ENCODE results near the gene SLC25A12. TPM values are rescaled to one million over a fixed set of nuclear protein-coding genes. Genes with fewer than 3 reads are reported as not detected.

Gene SLC25A12
- total RNA-seq, 1 experiment from 2014 or later, result 28.8 TPM

DNA sequence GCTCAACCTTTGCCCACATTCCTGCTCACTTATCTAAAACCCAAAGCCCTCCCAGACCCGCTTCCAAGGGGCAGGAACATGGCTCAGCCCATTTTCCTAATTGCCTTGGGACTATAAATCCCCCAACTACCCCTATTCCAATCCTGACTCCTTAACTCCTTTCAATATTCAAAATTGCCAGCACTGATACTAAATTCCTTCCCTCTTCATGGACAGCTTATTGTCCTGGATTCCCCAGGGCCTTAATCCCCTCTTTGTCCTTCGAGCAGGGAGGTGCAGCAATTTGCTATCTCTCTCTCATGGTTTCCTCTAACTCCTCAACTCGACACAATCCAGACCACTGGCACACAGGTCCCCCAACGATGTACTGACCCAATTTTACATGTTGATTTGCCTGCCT lies 99.1 kb downstream of the SLC25A12 start:
- no TSS peak for BruUV-seq (replicated peaks)
- H4K20me1 ChIP-seq (ENCODE audit: insufficient read depth), result no peaks in the 10 kb centered on the region
- intact Hi-C loops (cut with micrococcal nuclease; ENCODE audit: unreplicated experiment), result loop anchor here (5.0 kb wide), 1 partner anchor 93 kb away; no protein-coding TSS in a partner anchor
- no peak for DNase-seq
- no peaks in the 10 kb centered on the region for H3K79me2 ChIP-seq (ENCODE audit: low read depth)
- no peak overlapping the region for H2AFZ ChIP-seq
- H3K9me3 ChIP-seq (ENCODE audit: insufficient read depth, low read depth), result no peaks in the 10 kb centered on the region
- H3K27me3 ChIP-seq (ENCODE audit: insufficient read depth, low read depth), result no peaks in the 10 kb centered on the region
- H3K4me1 ChIP-seq (replicated peaks; ENCODE audit: insufficient read depth), result peaks cover 20% of the 10 kb centered on the region
- no peaks in the 10 kb centered on the region for H3F3A ChIP-seq (ENCODE audit: insufficient read depth, low read depth)
- TF ChIP-seq, protein P1, sequence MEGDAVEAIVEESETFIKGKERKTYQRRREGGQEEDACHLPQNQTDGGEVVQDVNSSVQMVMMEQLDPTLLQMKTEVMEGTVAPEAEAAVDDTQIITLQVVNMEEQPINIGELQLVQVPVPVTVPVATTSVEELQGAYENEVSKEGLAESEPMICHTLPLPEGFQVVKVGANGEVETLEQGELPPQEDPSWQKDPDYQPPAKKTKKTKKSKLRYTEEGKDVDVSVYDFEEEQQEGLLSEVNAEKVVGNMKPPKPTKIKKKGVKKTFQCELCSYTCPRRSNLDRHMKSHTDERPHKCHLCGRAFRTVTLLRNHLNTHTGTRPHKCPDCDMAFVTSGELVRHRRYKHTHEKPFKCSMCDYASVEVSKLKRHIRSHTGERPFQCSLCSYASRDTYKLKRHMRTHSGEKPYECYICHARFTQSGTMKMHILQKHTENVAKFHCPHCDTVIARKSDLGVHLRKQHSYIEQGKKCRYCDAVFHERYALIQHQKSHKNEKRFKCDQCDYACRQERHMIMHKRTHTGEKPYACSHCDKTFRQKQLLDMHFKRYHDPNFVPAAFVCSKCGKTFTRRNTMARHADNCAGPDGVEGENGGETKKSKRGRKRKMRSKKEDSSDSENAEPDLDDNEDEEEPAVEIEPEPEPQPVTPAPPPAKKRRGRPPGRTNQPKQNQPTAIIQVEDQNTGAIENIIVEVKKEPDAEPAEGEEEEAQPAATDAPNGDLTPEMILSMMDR (conservative IDR thresholded peaks at IDR 0.05), result no peak
- TF ChIP-seq EZH2 (IDR thresholded peaks at IDR 0.05; ENCODE audit: low read depth), result no peak
- H3K4me2 ChIP-seq, result no peak overlapping the region
- peaks cover 10% of the 10 kb centered on the region; the same call in 1 of the 2 replicates for H3K36me3 ChIP-seq (ENCODE audit: low read depth)
- POLR2A ChIA-PET (ENCODE audit: unreplicated experiment), result no interaction called here
- no peak overlapping the region for H3K27ac ChIP-seq
- no peaks in the 10 kb centered on the region for H3K9me2 ChIP-seq (ENCODE audit: insufficient read depth)
- CTCF ChIA-PET, result no interaction called here
- no peak overlapping the region for H3K4me3 ChIP-seq

DNA sequence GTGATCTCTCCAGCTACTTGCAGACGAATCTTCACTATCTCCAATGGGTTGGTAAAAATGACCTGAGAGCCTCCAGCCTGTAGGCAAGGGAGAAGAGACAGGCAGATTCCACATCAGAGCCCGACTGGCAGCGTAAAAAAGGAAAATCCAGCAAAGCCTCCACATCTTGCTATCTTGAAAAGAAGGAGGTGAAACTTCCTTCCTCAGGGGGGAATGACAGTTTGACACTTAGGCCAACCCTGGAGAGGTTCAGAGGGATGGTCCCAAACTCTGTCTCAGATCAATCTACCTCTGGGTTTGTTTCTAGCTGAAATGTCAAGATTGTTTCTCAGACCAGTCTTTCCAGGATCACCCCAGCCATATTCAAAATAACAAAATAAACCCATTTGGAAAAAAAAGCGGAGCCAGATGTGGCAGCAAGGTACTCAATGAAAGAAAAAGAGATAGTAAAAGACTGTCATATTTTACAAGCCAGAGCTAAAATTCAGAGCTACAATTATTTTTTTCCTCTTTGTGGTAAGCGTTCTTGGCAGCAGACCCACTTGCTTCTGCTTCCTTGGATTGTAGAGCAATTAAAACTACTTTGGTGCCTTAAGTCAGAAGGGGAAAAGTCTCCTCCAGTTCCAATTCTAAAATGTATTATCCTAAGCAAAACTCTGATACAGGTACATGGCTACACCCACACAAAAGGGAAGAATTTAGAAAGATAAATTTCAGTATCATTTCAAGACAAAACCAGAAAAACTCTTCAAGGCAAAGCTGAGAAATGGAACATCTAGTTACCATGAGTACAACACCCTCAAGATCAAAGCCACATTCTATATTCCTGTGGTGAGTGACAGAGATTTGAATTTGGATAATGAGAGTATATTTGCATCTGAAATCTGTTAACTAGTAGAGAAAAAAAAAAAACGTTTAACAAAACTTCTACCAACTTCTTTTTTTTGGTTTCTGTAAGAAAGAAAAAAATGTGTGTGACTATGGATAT lies 100.1 kb downstream of the SLC25A12 start:
- POLR2A ChIA-PET (ENCODE audit: unreplicated experiment), result interaction anchor here (0.7 kb wide), 2 partner anchors 21 to 52 kb away, joined by 3 to 4 read pairs; no protein-coding TSS in a partner anchor

DNA sequence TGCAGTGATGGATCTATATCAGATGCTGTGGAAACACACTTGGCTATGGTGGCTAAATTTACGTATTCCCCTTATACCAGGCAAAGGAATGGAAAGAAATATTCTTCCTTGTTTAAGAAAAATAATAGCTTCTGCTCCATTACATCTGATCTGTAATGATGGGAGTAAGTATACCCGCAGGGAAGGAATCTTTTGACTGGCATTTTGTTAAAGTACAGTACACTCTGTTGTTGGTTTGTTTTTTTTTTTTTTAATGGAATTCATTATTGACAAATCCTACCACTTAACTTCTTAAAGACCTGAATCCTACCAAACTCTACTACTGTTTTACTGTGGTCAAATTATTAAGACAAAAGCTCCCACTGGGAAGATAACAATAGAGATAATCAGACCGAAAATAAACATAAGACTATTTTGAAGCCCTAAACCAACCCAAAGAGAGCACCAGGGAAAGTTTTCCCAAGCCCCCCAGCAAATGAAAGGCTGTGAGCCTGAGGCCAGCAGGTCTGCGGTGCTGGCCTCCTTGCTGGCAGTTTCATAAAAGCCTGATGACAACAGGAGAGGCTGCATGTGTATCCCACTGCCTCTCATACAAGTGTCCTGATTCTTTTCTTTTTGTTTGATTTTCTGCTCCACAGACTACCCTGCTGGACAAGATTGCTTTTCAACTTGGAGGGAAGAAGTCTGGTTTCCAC lies 101.0 kb downstream of the SLC25A12 start:
- H3K4me3 ChIP-seq, result no peak overlapping the region
- H3K27me3 ChIP-seq (ENCODE audit: insufficient read depth, low read depth), result no peaks in the 10 kb centered on the region
- TF ChIP-seq, protein P1 (conservative IDR thresholded peaks at IDR 0.05), result no peak
- TF ChIP-seq EZH2 (IDR thresholded peaks at IDR 0.05; ENCODE audit: low read depth), result no peak
- POLR2A ChIA-PET (ENCODE audit: unreplicated experiment), result interaction anchor here (0.7 kb wide), 1 partner anchor 22 kb away, joined by 3 read pairs; no protein-coding TSS in a partner anchor
- no peaks in the 10 kb centered on the region for H4K20me1 ChIP-seq (ENCODE audit: insufficient read depth)
- no peaks in the 10 kb centered on the region for H3K9me2 ChIP-seq (ENCODE audit: insufficient read depth)
- no peaks in the 10 kb centered on the region for H3F3A ChIP-seq (ENCODE audit: insufficient read depth, low read depth)
- no peak overlapping the region for H3K27ac ChIP-seq
- H3K36me3 ChIP-seq (ENCODE audit: low read depth), result 0 out of 2 replicates have a peak, but pooled peaks cover 10% of the 10 kb centered on the region
- no peaks in the 10 kb centered on the region for H3K9me3 ChIP-seq (ENCODE audit: insufficient read depth, low read depth)
- H3K4me1 ChIP-seq (replicated peaks; ENCODE audit: insufficient read depth), result peaks cover 4% of the 10 kb centered on the region
- no peak for DNase-seq
- intact Hi-C loops (cut with micrococcal nuclease; ENCODE audit: unreplicated experiment), result no loop called here
- H2AFZ ChIP-seq, result no peak overlapping the region
- BruUV-seq (replicated peaks), result no TSS peak
- H3K79me2 ChIP-seq (ENCODE audit: low read depth), result no peaks in the 10 kb centered on the region
- CTCF ChIA-PET, result interaction anchor here (0.7 kb wide), 1 partner anchor 691 kb away, joined by 3 read pairs; no protein-coding TSS in a partner anchor
- no peak overlapping the region for H3K4me2 ChIP-seq

More for the DNA sequence above, 100.1 kb downstream of the SLC25A12 start:
- Histone ChIP-seq H3K27ac (no peak overlapping the region), H3K27me3 (ENCODE audit: insufficient read depth, low read depth) (no peaks in the 10 kb centered on the region), H3K36me3 (ENCODE audit: low read depth) (0 out of 2 replicates have a peak, but pooled peaks cover 10% of the 10 kb centered on the region), H4K20me1 (ENCODE audit: insufficient read depth) (no peaks in the 10 kb centered on the region), H3K4me1 (replicated peaks; ENCODE audit: insufficient read depth) (peaks cover 14% of the 10 kb centered on the region), H2AFZ (no peak overlapping the region), H3K9me3 (ENCODE audit: insufficient read depth, low read depth) (no peaks in the 10 kb centered on the region), H3K79me2 (ENCODE audit: low read depth) (no peaks in the 10 kb centered on the region), H3K4me2 (no peak overlapping the region), H3F3A (ENCODE audit: insufficient read depth, low read depth) (no peaks in the 10 kb centered on the region), H3K9me2 (ENCODE audit: insufficient read depth) (no peaks in the 10 kb centered on the region), H3K4me3 (no peak overlapping the region)
- BruUV-seq (replicated peaks), result no TSS peak
- no peak for TF ChIP-seq EZH2 (IDR thresholded peaks at IDR 0.05; ENCODE audit: low read depth)
- TF ChIP-seq, protein P1 (conservative IDR thresholded peaks at IDR 0.05), result no peak
- intact Hi-C loops (cut with micrococcal nuclease; ENCODE audit: unreplicated experiment), result no loop called here
- CTCF ChIA-PET, result no interaction called here
- DNase-seq, result no peak

Measured in PC-9 (cell line).